Muscle layer of duodenum (tissue), 2 donors: ENCODE results near the gene GUCY2D.

ENCODE experiments used
- H3K27ac ChIP-seq: one replicate; pipeline ENCODE4 v1.7.0; 2013; ENCODE audit warnings: mild to moderate bottlenecking, low read length
- H3K27me3 ChIP-seq: one replicate; pipeline ENCODE4 v1.7.0; 2013; ENCODE audit warnings: low read depth, mild to moderate bottlenecking, control low read depth, low read length
- H3K36me3 ChIP-seq, 2 donors: one replicate each; pipeline ENCODE4 v1.7.0; 2013; ENCODE audit warnings: low read length in 2 of 2, control low read depth in 1 of 2, mild to moderate bottlenecking in 1 of 2; ENCODE audit not compliant: insufficient read depth in 2 of 2, control insufficient read depth in 1 of 2
- H3K4me1 ChIP-seq, 2 donors: one replicate each; pipeline ENCODE4 v1.7.0; 2013; ENCODE audit warnings: low read length in 2 of 2, mild to moderate bottlenecking in 2 of 2, control low read depth in 1 of 2, moderate library complexity in 1 of 2; ENCODE audit not compliant: insufficient read depth in 2 of 2, control insufficient read depth in 1 of 2
- H3K4me3 ChIP-seq, 2 donors: one replicate each; pipeline ENCODE4 v1.7.0; 2013; ENCODE audit warnings: low read length in 2 of 2, low read depth in 1 of 2, mild to moderate bottlenecking in 1 of 2
- H3K9me3 ChIP-seq, 2 donors: one replicate each; pipeline ENCODE4 v1.7.0; 2013; ENCODE audit warnings: low read length in 2 of 2, control low read depth in 1 of 2, mild to moderate bottlenecking in 1 of 2; ENCODE audit not compliant: control insufficient read depth in 1 of 2
- donor health status: healthy.

Gene GUCY2D

GRCh38 chr17:8038954-8039610 is 36.7 kb downstream of the GUCY2D start, which contains the start of gene ALOX15B:
Gene ALOX15B (plus strand): TSS chr17:8039059. CDS start chr17:8039156, 97 bp downstream.
- Histone ChIP-seq H3K36me3 (no peaks in the 10 kb centered on the region), H3K4me3 (no peak within 1 kb of the TSS), H3K9me3 (no peaks in the 10 kb centered on the region), H3K27me3 (peaks cover 8% of the 10 kb centered on the region), H3K4me1 (no peaks in the 10 kb centered on the region), H3K27ac (no peak within 1 kb of the TSS)

- no peaks in the 10 kb centered on the region for H3K4me1 ChIP-seq
- H3K4me3 ChIP-seq = no peak overlapping the region
- H3K27me3 ChIP-seq = peaks cover 8% of the 10 kb centered on the region
- no peaks in the 10 kb centered on the region for H3K9me3 ChIP-seq
- no peaks in the 10 kb centered on the region for H3K36me3 ChIP-seq
- H3K27ac ChIP-seq = no peak overlapping the region
These were observed 37.3 kb downstream of the GUCY2D start for GRCh38 chr17:8039611-8040168.

GRCh38 chr17:8041249-8041928 is 39.0 kb downstream of the GUCY2D start:
- Histone ChIP-seq H3K27ac (no peak overlapping the region), H3K4me3 (no peak overlapping the region)

GRCh38 chr17:8041979-8042378 is 39.6 kb downstream of the GUCY2D start:
- Histone ChIP-seq H3K36me3 (no peaks in the 10 kb centered on the region), H3K27me3 (peaks cover 8% of the 10 kb centered on the region), H3K27ac (no peak overlapping the region), H3K4me3 (no peak overlapping the region), H3K4me1 (no peaks in the 10 kb centered on the region), H3K9me3 (no peaks in the 10 kb centered on the region)

More at GRCh38 chr17:8041249-8041928, 39.0 kb downstream of the GUCY2D start:
- Histone ChIP-seq H3K4me1 (no peaks in the 10 kb centered on the region), H3K27me3 (peaks cover 8% of the 10 kb centered on the region), H3K9me3 (no peaks in the 10 kb centered on the region), H3K36me3 (no peaks in the 10 kb centered on the region)

- H3K4me1 ChIP-seq = no peaks in the 10 kb centered on the region
- H3K27me3 ChIP-seq = no peaks in the 10 kb centered on the region
- H3K36me3 ChIP-seq = no peaks in the 10 kb centered on the region
- H3K27ac ChIP-seq = no peak overlapping the region
- H3K9me3 ChIP-seq = no peaks in the 10 kb centered on the region
- no peak overlapping the region for H3K4me3 ChIP-seq
These were observed 42.7 kb downstream of the GUCY2D start for GRCh38 chr17:8044819-8045810.

GRCh38 chr17:8046306-8046928 is 44.0 kb downstream of the GUCY2D start:
- Histone ChIP-seq H3K4me3 (no peak overlapping the region), H3K9me3 (no peaks in the 10 kb centered on the region), H3K27me3 (no peaks in the 10 kb centered on the region), H3K27ac (no peak overlapping the region), H3K4me1 (no peaks in the 10 kb centered on the region), H3K36me3 (no peaks in the 10 kb centered on the region)

- Histone ChIP-seq H3K9me3 (no peaks in the 10 kb centered on the region), H3K4me3 (no peak overlapping the region), H3K36me3 (no peaks in the 10 kb centered on the region), H3K27me3 (no peaks in the 10 kb centered on the region), H3K27ac (no peak overlapping the region), H3K4me1 (no peaks in the 10 kb centered on the region)
These were observed 44.7 kb downstream of the GUCY2D start for GRCh38 chr17:8046929-8047768.

GRCh38 chr17:8047769-8048110 is 45.3 kb downstream of the GUCY2D start:
- H3K36me3 ChIP-seq = no peaks in the 10 kb centered on the region
- no peak overlapping the region for H3K27ac ChIP-seq

GRCh38 chr17:8048236-8048635 is 45.8 kb downstream of the GUCY2D start:
- Histone ChIP-seq H3K4me1 (no peaks in the 10 kb centered on the region), H3K27me3 (no peaks in the 10 kb centered on the region), H3K36me3 (no peaks in the 10 kb centered on the region), H3K27ac (no peak overlapping the region), H3K4me3 (no peak overlapping the region), H3K9me3 (no peaks in the 10 kb centered on the region)

More at GRCh38 chr17:8047769-8048110, 45.3 kb downstream of the GUCY2D start:
- no peaks in the 10 kb centered on the region for H3K27me3 ChIP-seq
- H3K9me3 ChIP-seq = no peaks in the 10 kb centered on the region
- H3K4me3 ChIP-seq = no peak overlapping the region
- H3K4me1 ChIP-seq = no peaks in the 10 kb centered on the region

- Histone ChIP-seq H3K27ac (no peak overlapping the region), H3K27me3 (no peaks in the 10 kb centered on the region), H3K4me3 (no peak overlapping the region), H3K36me3 (no peaks in the 10 kb centered on the region), H3K4me1 (no peaks in the 10 kb centered on the region), H3K9me3 (no peaks in the 10 kb centered on the region)
These were observed 46.3 kb downstream of the GUCY2D start for GRCh38 chr17:8048736-8049135.
